Testis (tissue), 3 donors: ENCODE data around the gene PTPRG. TPM values are rescaled to one million over a fixed set of nuclear protein-coding genes. Genes with fewer than 3 reads are reported as not detected.

Source experiments
- DNase-seq: peaks from one replicate; pipeline ENCODE4 v3.0.0-alpha.2; 2019
- H3K27ac ChIP-seq, 2 donors: fragments of 200-600 bp; sonication (generic); one replicate each; pipeline ENCODE4 v1.5.1; 2019
- H3K27me3 ChIP-seq: fragments of 200-600 bp; sonication (generic); one replicate; pipeline ENCODE4 v1.5.1; 2019
- H3K36me3 ChIP-seq: fragments of 200-600 bp; sonication (generic); one replicate; pipeline ENCODE4 v1.5.1; 2017; ENCODE audit warnings: low read depth; ENCODE audit errors: missing control alignments
- H3K4me1 ChIP-seq: fragments of 200-600 bp; sonication (generic); one replicate; pipeline ENCODE4 v1.5.1; 2019
- H3K4me3 ChIP-seq, 2 donors: fragments of 200-600 bp; sonication (generic); one replicate each; pipeline ENCODE4 v1.5.1; 2017 to 2019
- H3K9me3 ChIP-seq: fragments of 200-600 bp; sonication (generic); one replicate; pipeline ENCODE4 v1.5.1; 2017
- CTCF ChIP-seq, 3 experiments: fragments of 450-650 bp in 2 of 3; fragments of 200-600 bp in 1 of 3; sonication (generic) in 1 of 3; IDR thresholded peaks; one replicate each; pipeline ENCODE4 v1.5.1; 2016 to 2019; ENCODE audit warnings: antibody characterized with exemption in 3 of 3, mild to moderate bottlenecking in 2 of 3, moderate library complexity in 1 of 3
- POLR2A ChIP-seq: fragments of 450-650 bp; IDR thresholded peaks from one replicate; pipeline ENCODE4 v1.6.1; 2017; ENCODE audit warnings: antibody characterized with exemption, mild to moderate bottlenecking, moderate library complexity
- WGBS, 2 donors: methylation state at CpG; one replicate each; pipeline ENCODE4 v1.1.5; 2018; 5-methylcytosine and 5-hydroxymethylcytosine counted together
- intact Hi-C: fragments of 100-400 bp; cut with DNase I; formaldehyde crosslinking; loops from one replicate; pipeline ENCODE4 v1.15.1; 2023; ENCODE audit warnings: low total_unique reads
- polyA plus RNA-seq: library from polyadenylated mRNA; stranded (reverse); fragments of 350-450 nt; fragmentation: Illumina TruSeq; extraction: RNeasy Lipid Tissue Mini Kit (QIAGEN cat#74804); gene quantifications from one replicate; pipeline ENCODE4 v1.2.3, GENCODE V29; 2014; ENCODE audit warnings: low read depth, low replicate concordance; ENCODE audit not compliant: insufficient read depth
- total RNA-seq, 2 donors: library from RNA; depleted of rRNA; stranded (reverse); fragments of >200 nt; gene quantifications; one replicate each; pipeline ENCODE4 v1.2.3, GENCODE V29; 2016

PTPRG gene
- total and polyA plus RNA-seq, 3 donors from 2014 or later: 26.3 to 107 (median 75.4) TPM

GRCh38 chr3:61896251-61896650 is 334.9 kb downstream of the PTPRG start:
- no peaks in the 10 kb centered on the region for H3K36me3 ChIP-seq
- no peak overlapping the region for H3K27ac ChIP-seq
- H3K4me1 ChIP-seq: peaks cover 20% of the 10 kb centered on the region
- H3K27me3 ChIP-seq: no peaks in the 10 kb centered on the region
- no peaks in the 10 kb centered on the region for H3K9me3 ChIP-seq
- no peak overlapping the region for H3K4me3 ChIP-seq
- TF ChIP-seq CTCF (IDR thresholded peaks at IDR 0.05) (no peak), POLR2A (no peak)
- 84 to 85% methylated on average over 2 of the region's 2 CpGs for WGBS, 2 donors
- no peak for DNase-seq
- intact Hi-C loops: no loop called here

GRCh38 chr3:61897848-61898247 is 336.5 kb downstream of the PTPRG start:
- Histone ChIP-seq H3K36me3 (no peaks in the 10 kb centered on the region), H3K9me3 (no peaks in the 10 kb centered on the region), H3K4me3 (no peak overlapping the region), H3K27ac (peak overlapping the region in 1 of 2 donors; percentile 25), H3K4me1 (peaks cover 20% of the 10 kb centered on the region), H3K27me3 (no peaks in the 10 kb centered on the region)
- TF ChIP-seq POLR2A: no peak
- TF ChIP-seq CTCF (IDR thresholded peaks at IDR 0.05): no peak
- intact Hi-C loops: no loop called here
- no peak for DNase-seq
- WGBS, 2 donors: 76 to 81% methylated on average over 2 of the region's 2 CpGs

- TF ChIP-seq POLR2A: no peak
- TF ChIP-seq CTCF (IDR thresholded peaks at IDR 0.05): no peak
- intact Hi-C loops: no loop called here
- H3K36me3 ChIP-seq: no peaks in the 10 kb centered on the region
- no peak for DNase-seq
- peaks cover 20% of the 10 kb centered on the region for H3K4me1 ChIP-seq
- WGBS, 2 donors: 68 to 80% methylated on average over 9 of the region's 9 CpGs
- H3K27ac ChIP-seq: no peak overlapping the region
- H3K9me3 ChIP-seq: no peaks in the 10 kb centered on the region
- H3K27me3 ChIP-seq: no peaks in the 10 kb centered on the region
- H3K4me3 ChIP-seq: no peak overlapping the region
These were observed 338.5 kb downstream of the PTPRG start for GRCh38 chr3:61899700-61900462.

- TF ChIP-seq CTCF (IDR thresholded peaks at IDR 0.05) (no peak), POLR2A (no peak)
- 94 to 100% methylated on average over 2 of the region's 2 CpGs for WGBS, 2 donors
- Histone ChIP-seq H3K9me3 (no peaks in the 10 kb centered on the region), H3K4me1 (peaks cover 14% of the 10 kb centered on the region), H3K27me3 (no peaks in the 10 kb centered on the region), H3K4me3 (no peak overlapping the region), H3K36me3 (no peaks in the 10 kb centered on the region), H3K27ac (no peak overlapping the region)
- intact Hi-C loops: no loop called here
- DNase-seq: no peak
These were observed 340.1 kb downstream of the PTPRG start for GRCh38 chr3:61901496-61901895.

- Histone ChIP-seq H3K4me1 (peaks cover 14% of the 10 kb centered on the region), H3K27me3 (no peaks in the 10 kb centered on the region), H3K36me3 (no peaks in the 10 kb centered on the region), H3K4me3 (no peak overlapping the region), H3K27ac (no peak overlapping the region), H3K9me3 (no peaks in the 10 kb centered on the region)
- intact Hi-C loops: no loop called here
- no peak for DNase-seq
- TF ChIP-seq POLR2A (no peak), CTCF (IDR thresholded peaks at IDR 0.05) (no peak)
- WGBS, 2 donors: 58 to 82% methylated on average over 2 of the region's 2 CpGs
These were observed 340.6 kb downstream of the PTPRG start for GRCh38 chr3:61901986-61902385.
